ENCODE results near the gene PLPP6. TPM values are rescaled to one million over a fixed set of nuclear protein-coding genes. Genes with fewer than 3 reads are reported as not detected.
A peak's percentile ranks its signal among the peaks of the same experiment; 100 is the strongest.

Gene PLPP6
- total and polyA plus RNA-seq, 2 of the 13 experiments (the other 11 are each of a cell fraction or from before 2014, with no cell fraction given): 12.1 to 15.5 TPM

DNA sequence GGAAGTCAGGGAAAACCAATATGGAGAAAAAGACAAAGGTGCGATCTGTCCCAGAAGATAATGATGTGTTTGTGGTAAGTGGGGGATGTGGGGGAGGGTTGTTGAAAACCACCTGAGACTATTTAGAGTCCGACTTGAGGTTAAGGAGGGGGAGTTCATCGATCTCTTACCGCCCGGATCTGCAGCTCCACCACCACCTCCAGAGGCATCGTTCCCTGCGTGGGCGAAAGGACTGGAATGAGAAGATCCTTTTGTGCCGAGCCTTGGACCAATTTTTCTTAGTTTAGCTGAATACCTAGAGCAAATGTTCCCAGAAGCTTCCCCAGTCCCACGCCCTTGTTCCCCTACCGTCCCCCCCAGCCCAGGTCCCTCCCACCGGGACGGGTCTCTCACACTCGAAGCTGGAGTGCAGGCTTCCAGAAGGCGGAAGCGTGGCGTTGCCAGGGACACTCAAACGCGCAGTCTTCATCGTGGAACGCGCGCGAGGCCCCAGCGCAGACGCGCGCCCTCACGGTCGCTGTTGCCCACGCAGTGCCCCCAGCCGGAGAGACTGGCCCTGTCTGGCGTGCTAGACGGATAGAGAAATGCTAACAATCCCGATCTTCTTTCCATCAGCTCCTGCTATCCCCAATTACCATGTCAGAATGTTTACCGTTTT is 4.1 kb downstream of the PLPP6 start, which contains the start of gene SPATA6L (continued):
- TF ChIP-seq, protein P1, sequence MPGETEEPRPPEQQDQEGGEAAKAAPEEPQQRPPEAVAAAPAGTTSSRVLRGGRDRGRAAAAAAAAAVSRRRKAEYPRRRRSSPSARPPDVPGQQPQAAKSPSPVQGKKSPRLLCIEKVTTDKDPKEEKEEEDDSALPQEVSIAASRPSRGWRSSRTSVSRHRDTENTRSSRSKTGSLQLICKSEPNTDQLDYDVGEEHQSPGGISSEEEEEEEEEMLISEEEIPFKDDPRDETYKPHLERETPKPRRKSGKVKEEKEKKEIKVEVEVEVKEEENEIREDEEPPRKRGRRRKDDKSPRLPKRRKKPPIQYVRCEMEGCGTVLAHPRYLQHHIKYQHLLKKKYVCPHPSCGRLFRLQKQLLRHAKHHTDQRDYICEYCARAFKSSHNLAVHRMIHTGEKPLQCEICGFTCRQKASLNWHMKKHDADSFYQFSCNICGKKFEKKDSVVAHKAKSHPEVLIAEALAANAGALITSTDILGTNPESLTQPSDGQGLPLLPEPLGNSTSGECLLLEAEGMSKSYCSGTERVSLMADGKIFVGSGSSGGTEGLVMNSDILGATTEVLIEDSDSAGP (CRISPR knock-in tag; IDR thresholded peaks at IDR 0.05; ENCODE audit: borderline replicate concordance): peak; percentile 59
- 0 out of 2 replicates have a peak, but pooled peaks have one; percentile 6 for TF ChIP-seq RFX5 (IDR thresholded peaks at IDR 0.05; ENCODE audit: low read depth, low read length)
- TF ChIP-seq NFKB2 (CRISPR knock-in tag; IDR thresholded peaks at IDR 0.05; ENCODE audit: borderline replicate concordance): peak; percentile 76; the same call in 1 of the 2 replicates
- TF ChIP-seq NKX3-1 (CRISPR knock-in tag; IDR thresholded peaks at IDR 0.05): no peak
- peak; percentile 66; the same call in 1 of the 2 replicates for TF ChIP-seq ZNF44 (CRISPR knock-in tag; IDR thresholded peaks at IDR 0.05)
- 0 out of 2 replicates have a peak, but pooled peaks have one; percentile 36 for TF ChIP-seq MEF2D (CRISPR knock-in tag; IDR thresholded peaks at IDR 0.05)
- TF ChIP-seq BCL6 (CRISPR knock-in tag; IDR thresholded peaks at IDR 0.05): 0 out of 2 replicates have a peak, but pooled peaks have one; percentile 9
- no peak for TF ChIP-seq JUNB (CRISPR knock-in tag; IDR thresholded peaks at IDR 0.05; ENCODE audit: borderline replicate concordance)
- TF ChIP-seq SRY (CRISPR knock-in tag; IDR thresholded peaks at IDR 0.05): 0 out of 2 replicates have a peak, but pooled peaks have one; percentile 46
- TF ChIP-seq, protein P2, sequence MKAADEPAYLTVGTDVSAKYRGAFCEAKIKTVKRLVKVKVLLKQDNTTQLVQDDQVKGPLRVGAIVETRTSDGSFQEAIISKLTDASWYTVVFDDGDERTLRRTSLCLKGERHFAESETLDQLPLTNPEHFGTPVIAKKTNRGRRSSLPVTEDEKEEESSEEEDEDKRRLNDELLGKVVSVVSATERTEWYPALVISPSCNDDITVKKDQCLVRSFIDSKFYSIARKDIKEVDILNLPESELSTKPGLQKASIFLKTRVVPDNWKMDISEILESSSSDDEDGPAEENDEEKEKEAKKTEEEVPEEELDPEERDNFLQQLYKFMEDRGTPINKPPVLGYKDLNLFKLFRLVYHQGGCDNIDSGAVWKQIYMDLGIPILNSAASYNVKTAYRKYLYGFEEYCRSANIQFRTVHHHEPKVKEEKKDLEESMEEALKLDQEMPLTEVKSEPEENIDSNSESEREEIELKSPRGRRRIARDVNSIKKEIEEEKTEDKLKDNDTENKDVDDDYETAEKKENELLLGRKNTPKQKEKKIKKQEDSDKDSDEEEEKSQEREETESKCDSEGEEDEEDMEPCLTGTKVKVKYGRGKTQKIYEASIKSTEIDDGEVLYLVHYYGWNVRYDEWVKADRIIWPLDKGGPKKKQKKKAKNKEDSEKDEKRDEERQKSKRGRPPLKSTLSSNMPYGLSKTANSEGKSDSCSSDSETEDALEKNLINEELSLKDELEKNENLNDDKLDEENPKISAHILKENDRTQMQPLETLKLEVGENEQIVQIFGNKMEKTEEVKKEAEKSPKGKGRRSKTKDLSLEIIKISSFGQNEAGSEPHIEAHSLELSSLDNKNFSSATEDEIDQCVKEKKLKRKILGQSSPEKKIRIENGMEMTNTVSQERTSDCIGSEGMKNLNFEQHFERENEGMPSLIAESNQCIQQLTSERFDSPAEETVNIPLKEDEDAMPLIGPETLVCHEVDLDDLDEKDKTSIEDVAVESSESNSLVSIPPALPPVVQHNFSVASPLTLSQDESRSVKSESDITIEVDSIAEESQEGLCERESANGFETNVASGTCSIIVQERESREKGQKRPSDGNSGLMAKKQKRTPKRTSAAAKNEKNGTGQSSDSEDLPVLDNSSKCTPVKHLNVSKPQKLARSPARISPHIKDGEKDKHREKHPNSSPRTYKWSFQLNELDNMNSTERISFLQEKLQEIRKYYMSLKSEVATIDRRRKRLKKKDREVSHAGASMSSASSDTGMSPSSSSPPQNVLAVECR (CRISPR knock-in tag; IDR thresholded peaks at IDR 0.05; ENCODE audit: borderline replicate concordance): peak; percentile 75; the same call in 1 of the 2 replicates
- peak; percentile 27; the same call in 1 of the 2 replicates for TF ChIP-seq ZFY (CRISPR knock-in tag; IDR thresholded peaks at IDR 0.05)
- peak; percentile 66; the same call in 1 of the 2 replicates for TF ChIP-seq ZNF547 (CRISPR knock-in tag; IDR thresholded peaks at IDR 0.05)
- peak; percentile 24; the same call in 1 of the 2 replicates for TF ChIP-seq SSRP1 (CRISPR knock-in tag; IDR thresholded peaks at IDR 0.05)
- TF ChIP-seq RFX3 (CRISPR knock-in tag; IDR thresholded peaks at IDR 0.05): peak; percentile 61; the same call in 1 of the 2 replicates
- TF ChIP-seq ZMYM3 (CRISPR knock-in tag; IDR thresholded peaks at IDR 0.05): peak; percentile 31; the same call in 1 of the 2 replicates
- TF ChIP-seq GABPB1 (CRISPR knock-in tag; IDR thresholded peaks at IDR 0.05): peak; percentile 73
- no peak for TF ChIP-seq FOXA1 (IDR thresholded peaks at IDR 0.05)
- TF ChIP-seq FOXA1 (CRISPR knock-in tag; IDR thresholded peaks at IDR 0.05): no peak
- TF ChIP-seq ZNF512B (CRISPR knock-in tag; IDR thresholded peaks at IDR 0.05; ENCODE audit: borderline replicate concordance): peak; percentile 93; the same call in 1 of the 2 replicates

All from HepG2 (cell line).